Daoy (cell line): ENCODE measurements around the gene PPY. TPM values are rescaled to one million over a fixed set of nuclear protein-coding genes. Genes with fewer than 3 reads are reported as not detected.
"Not testable (repeated sequence)": the region's sequence is repeated elsewhere in the genome, so short reads cannot be mapped to it uniquely, and the experiment has no call there.

Experiments used
- DNase-seq: peaks from one replicate; pipeline ENCODE4 v3.0.0-alpha.2; 2015; ENCODE audit warnings: low read depth
- total RNA-seq: library from RNA; depleted of rRNA; stranded (reverse); fragments of >200 nt; shearing (Covaris generic); gene quantifications from 2 replicates; pipeline ENCODE4 v1.2.3, GENCODE V29; 2014; rRNA removed

Gene PPY
- total RNA-seq, 1 experiment from 2014 or later = not detected

DNA sequence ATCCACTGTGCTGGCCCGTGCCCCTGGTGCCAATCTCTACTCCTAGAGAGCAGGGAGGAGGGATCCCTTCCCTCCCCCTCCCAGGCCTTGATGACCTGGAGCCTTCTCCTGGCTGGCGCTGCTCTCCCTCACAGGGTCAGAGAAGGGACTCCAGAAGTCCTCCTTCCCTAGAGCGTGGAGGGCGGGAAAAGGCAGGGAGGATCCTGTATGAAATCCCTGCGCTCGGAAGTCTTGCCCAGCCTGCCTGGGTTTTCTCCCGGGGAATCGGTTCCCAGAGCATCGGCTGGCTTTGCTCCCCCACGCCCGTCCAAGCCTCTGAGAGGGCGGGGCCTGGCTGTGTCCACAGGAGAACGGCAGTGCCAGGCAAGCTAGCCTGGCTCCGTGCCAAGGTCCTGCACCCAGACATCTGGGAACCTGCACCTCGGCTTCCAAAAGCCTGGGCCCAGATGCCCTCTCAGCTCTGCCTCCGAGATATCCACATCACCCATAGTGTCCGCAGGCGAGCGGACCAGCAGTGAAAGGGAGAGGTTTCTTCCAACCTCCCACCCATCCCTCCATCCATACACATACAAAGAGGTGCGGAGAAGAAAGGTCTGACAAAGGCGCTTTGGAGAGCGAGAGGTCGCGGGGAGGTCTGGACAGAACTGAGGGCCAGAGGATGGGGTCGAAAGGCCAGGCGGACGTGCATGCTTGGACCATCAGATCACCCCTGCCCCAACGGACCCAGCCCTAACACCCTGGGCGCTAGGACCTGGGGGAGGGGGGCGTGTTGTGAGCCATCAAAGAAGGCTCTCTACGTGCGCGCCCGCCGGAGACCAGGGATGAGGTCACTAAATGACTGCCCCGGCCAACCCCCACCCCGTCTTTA, 36.1 kb downstream of the PPY start:
- DNase-seq = peak; percentile 57

DNA sequence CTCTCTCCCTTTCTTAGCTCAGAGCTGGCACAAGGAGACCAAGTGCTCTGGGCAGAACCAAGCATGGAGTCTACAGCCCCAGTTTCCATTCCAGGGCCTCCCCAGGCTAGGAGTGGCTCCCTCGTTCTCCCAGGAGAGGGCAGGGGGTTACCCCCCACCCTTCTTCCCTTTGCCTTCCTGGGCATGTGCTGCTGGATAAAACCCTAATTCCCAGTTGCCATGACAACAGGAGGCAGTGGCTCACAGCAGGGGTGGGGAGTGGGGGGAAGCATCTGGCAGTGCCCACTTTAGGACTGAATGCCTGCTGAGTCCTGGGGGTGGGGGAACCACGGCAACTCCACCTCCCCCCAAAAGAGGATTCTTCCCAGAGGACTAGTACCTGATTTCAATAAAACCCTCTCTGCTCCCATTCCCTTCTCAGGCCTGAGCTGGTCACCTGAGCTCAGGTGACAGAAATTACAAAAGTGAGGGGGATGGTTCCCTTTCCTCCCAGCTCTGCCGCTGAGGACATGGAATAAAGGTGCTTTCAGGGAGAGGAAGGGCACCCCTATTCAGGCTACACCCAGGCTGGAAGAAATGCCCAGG, 36.8 kb downstream of the PPY start:
- DNase-seq = no peak

DNA sequence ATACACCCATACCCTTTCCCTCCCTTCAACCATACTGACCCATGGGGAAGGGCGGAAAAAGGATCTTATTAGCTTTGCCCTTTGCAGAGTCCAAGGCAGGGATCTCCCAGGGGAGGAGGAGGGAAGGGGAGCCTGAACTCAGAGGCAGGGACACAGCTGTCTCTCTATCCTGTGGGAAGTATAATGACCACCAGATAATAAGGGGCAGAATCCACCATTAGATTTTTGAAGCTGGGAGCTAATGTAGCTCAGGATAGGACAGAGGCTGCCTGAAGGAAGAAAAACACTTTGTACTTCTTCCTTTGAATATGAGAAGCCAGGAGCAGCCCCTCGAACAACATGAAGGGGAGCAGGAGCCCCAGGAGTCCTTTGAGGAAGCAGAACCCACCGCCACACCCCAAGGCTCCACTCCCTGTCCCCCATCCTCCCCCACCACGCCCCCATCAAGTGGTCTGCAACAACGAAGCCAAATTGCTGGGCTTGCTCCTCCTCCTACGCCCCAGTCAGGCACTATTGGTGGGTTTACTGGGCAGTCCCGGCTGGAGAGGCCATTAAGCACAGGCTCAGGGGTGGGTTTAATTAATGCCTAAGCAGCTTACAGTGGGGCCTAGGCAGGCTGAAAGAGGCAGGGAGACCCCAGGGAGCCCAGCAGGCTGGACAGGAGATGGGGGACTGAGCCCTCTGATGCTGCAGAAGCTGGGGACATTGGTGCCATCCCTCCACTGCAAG, 40.3 kb downstream of the PPY start:
- DNase-seq = no peak

DNA sequence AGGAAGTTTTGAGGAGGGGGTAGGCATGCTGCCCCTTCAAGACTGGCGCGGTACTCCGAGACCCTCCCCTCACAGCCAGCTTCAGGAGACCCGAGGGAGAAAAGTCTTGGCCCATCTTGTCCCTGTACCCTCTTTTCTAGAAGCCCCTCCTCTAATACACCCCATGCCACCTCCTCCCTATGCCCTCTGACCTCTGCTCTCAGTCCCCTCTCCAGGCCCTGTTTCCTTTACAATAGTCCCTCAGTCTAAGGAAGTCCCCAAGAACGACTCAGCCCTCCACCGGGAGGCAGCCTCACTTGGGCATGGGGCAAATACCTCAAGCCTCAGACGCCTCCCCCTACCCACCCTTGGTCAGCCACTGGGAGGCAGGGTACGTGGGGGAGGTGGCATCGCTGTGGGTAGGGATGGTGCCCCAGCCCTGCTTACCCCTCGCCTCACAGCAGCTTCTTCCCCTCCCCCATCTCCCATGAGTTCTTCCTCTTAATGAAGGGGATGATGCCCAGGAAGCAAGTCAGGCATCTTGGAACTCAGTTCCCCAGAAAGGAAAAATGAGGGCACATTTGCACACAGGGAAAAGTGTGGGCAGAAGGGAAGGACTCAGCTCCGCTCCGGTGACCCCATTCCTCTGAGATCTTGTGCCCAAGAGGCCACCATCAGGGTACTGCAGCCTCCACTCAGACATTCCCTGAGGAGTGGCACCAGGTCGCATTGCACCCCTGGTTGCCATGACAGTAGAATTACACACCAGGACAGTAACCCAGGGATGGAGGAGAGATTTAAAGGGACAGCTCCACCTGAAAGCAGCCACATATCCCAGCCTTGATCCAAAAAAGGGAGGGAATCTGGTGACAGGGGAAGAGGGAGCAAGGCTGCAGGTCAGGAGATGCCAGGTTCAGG, 41.2 kb downstream of the PPY start:
- DNase-seq = no peak

DNA sequence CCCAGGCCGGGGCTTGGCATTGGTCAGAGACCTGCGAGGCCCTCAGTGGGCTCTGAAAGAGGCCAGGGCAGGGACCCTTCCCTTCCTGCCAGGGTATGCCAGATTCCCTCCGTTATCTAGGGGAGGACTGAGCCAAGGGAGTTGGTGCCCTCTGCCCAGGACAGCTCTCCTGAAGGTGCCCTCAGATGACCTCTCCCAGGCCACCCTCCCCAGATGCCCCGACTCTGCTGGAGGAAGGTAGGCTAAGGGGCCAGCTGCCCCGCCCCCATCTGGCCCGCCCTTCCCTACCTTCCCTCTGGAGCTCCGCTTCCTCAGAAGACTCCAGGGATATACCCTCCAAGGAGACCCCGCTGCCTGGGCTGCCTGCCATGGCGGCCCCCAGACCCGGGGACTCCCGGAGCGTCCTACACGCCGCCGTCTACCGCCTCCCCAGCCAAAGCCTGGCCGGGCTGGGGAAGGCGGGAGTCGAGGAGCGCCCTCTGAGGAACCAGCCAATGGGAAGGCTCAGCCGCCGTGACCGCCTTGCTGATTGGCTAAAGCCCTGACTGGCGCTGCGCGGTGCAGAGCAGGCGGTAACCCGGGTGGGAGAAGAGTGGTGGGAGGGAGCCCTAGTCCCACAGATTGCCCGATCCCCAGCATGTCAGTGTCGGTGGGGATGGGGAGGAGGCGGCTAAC, 42.0 kb downstream of the PPY start:
- peak; percentile 91 for DNase-seq

DNA sequence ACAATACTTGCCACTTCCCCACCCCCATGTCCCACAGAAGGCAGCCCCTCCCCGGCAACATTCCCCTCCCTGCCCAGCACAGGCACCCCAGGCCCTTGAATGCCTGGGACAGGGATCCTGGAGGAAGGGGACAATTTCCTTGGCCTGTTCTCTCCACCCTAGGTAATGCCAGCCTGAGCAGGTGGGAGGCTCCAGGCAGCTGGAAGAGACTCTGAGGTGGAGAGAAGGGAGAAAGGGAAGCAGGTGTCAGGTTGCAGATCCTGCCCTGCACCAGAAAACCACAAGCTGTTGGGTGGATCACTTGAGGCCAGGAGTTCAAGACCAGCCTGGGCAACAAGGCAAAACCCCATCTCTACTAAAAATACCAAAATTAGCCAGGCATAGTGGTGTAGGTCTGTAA, 43.8 kb downstream of the PPY start:
- DNase-seq = no peak

DNA sequence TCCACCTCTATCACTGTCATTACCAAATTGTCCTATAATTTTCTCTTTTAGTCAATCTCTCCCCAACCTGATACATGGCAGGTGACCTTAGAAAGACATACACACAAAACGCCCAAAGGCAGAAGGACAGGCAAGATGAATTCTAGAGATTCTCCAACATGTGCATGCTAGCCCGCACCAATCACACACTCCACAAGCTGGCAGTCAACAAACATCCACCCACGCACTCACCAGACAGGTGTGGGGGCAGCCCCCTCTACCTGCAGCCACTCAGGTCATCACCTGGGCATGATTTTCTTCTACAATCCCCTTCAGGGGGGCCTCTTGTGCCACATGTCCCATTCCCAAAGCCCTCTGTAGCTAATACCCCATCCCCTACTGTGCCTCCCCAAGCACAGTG, 44.4 kb downstream of the PPY start:
- DNase-seq = no peak

DNA sequence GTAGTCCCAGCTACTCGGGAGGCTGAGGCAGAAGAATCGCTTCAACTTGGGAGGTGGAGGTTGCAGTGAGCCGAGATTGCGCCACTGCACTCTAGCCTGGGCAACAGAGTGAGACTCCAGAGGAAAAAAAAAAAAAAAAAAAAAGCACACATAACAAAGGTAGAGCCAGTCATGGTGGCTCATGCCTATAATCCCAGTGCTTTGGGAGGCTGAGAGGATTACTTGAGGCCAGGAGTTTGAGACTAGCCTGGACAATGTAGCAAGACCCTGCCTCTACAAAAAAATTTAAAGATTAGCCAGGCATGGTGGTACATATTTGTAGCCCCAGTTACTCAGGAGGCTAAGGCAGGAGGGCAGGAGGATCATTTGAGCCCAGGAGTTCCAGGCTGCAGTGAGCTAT, 47.8 kb downstream of the PPY start:
- DNase-seq = not testable (repeated sequence)

DNA sequence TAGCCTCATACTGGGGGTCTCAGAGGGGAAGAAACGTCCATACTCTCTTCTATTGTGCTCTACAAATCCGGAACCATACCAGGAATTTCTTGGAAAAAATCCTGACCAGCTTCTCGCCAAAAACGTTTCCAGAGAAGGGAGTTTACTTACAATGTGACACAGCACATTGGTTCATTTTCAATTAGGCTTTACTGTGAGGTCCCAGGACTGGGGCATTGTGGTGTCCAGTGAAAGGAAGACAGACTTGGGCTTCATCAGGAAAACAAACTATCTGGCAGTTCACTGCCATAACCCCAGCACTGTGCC, 49.7 kb downstream of the PPY start:
- no peak for DNase-seq

DNA sequence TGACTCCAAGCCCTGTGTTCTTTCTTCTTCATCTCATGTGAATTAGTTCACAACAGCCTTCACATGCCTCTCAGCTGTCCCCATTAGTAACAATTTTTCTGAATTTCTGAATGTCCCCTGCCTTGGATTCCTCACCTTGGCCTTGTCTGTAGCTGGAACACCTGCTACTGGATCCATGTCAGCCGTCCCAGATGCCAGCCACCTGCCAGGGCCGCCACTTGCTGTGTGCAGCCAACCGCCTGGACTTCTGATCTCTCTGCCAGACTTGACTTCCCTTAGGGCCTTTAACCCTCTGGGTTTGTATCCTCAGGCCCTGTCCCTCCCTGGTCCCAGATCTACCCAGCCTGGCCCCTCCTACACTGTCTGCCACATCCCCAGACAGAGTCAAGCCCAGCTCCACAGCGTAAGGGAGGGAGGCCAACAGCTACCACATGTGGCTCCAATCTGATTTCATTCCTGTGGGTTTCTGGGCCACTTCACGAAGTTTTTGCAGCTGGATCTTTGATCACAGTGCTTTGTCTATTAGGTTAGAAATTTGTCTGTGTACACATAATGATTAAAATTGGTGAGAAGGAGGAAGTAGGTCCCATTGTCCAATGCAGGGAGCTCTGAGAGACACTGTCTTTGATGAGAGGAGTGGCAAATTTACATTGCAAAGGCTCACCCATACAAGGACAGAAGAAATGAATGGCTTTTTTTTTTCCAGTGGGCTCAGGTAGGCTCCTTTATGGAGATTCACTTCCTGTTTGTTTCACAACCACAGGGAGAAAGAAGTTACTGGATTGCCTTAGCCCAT, 50.2 kb downstream of the PPY start:
- DNase-seq = no peak

Other genes with a start within 250 kb of the PPY start
- 0.29 TPM in 1 of 2 replicates, not detected in the other for gene SOST, start 183.7 kb downstream of the PPY start, total RNA-seq
- 14.2 and 17.8 TPM in 2 replicates for gene DUSP3, start 163.5 kb downstream of the PPY start, total RNA-seq
- gene CFAP97D1, start 162.0 kb downstream of the PPY start, total RNA-seq = not detected in 2 replicates
- gene MPP3, start 109.3 kb downstream of the PPY start, total RNA-seq = 9.0 and 17.7 TPM in 2 replicates
- 0.51 TPM in 1 of 2 replicates, not detected in the other for gene CD300LG, start 95.3 kb downstream of the PPY start, total RNA-seq
- 1.1 and 1.3 TPM in 2 replicates for gene MPP2, start 34.9 kb downstream of the PPY start, total RNA-seq
- gene PYY, start 11.5 kb upstream of the PPY start, total RNA-seq = not detected in 2 replicates
- gene NAGS, start 62.1 kb upstream of the PPY start, total RNA-seq = 0.09 and 1.1 TPM in 2 replicates
- 27.9 and 31.9 TPM in 2 replicates for gene TMEM101, start 72.5 kb upstream of the PPY start, total RNA-seq
- gene LSM12, start 124.2 kb upstream of the PPY start, total RNA-seq = 41.0 and 42.6 TPM in 2 replicates
- 22.6 and 30.1 TPM in 2 replicates for gene G6PC3, start 128.3 kb upstream of the PPY start, total RNA-seq
- 24.0 and 33.1 TPM in 2 replicates for gene HDAC5, start 181.2 kb upstream of the PPY start, total RNA-seq
- 4.3 and 7.9 TPM in 2 replicates for gene HROB, start 199.5 kb upstream of the PPY start, total RNA-seq
- gene ASB16, start 228.2 kb upstream of the PPY start, total RNA-seq = not detected in 2 replicates
- 7.0 and 9.2 TPM in 2 replicates for gene TMUB2, start 244.5 kb upstream of the PPY start, total RNA-seq